ENCODE measurements around the gene ANKRD34C.

The ANKRD34C gene

DNA sequence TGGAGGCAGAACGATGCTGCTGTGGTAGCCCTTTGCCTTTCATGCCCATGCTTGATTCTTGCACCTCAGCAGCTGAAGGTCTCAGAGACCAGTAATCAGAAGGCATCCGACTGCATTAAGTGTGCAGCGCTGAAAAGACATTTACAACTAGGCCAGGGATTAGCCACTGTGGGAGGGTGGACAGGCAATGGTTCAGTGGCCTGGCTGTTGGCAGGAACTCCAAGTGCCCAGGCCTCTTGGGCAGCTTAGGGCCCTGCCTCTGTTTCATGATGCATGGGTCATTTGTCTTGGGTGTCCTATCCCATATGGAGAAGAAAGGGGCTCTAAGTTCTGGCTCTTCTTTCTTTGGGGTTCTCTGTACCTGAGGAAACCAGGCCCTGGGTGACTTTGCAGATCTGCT, 39.8 kb downstream of the ANKRD34C start:
- Histone ChIP-seq H3K36me3 (ENCODE audit: control insufficient read depth, low read length) (peaks cover 73% of the 10 kb centered on the region), H3K79me2 (ENCODE audit: control insufficient read depth, low read length) (peaks cover 37% of the 10 kb centered on the region)

DNA sequence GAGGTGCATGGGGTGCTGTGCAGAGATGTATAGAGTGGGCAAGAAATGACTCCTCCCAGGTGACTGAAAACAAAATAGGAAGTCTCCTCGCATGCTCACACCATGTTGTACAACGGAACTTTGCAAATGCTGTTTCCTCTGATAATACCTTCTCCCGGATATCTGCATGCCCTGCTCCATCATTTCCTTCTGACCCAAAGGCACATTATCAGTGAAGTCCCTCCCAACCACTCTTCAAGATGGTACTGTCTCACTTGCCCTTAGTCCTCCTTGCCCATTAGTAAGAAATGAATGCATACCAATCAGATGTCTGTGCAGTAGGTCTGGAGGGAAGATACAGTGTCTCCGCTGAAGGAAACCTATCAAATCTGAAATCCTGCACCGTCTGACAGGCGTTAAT, 40.4 kb downstream of the ANKRD34C start:
- Histone ChIP-seq H3K27me3 (ENCODE audit: control insufficient read depth, low read length) (no peaks in the 10 kb centered on the region), H3F3A (ENCODE audit: control insufficient read depth, insufficient read depth) (no peaks in the 10 kb centered on the region), H3K4me3 (ENCODE audit: low read length) (no peak overlapping the region), H3K27ac (ENCODE audit: low read depth, low read length) (no peak overlapping the region), H3K4me1 (ENCODE audit: control insufficient read depth, low read length) (no peaks in the 10 kb centered on the region), H3K36me3 (ENCODE audit: control insufficient read depth, low read length) (peaks cover 67% of the 10 kb centered on the region), H3K4me2 (ENCODE audit: low read length) (no peak overlapping the region), H3K79me2 (ENCODE audit: control insufficient read depth, low read length) (peaks cover 33% of the 10 kb centered on the region), H3K9me3 (ENCODE audit: control insufficient read depth, insufficient read depth, low read length) (no peaks in the 10 kb centered on the region), H4K20me1 (ENCODE audit: control insufficient read depth, insufficient read depth, low read depth, low read length) (peaks cover 8% of the 10 kb centered on the region; the same call in 1 of the 2 replicates), H3K9me2 (replicated peaks; ENCODE audit: control insufficient read depth, low read length) (no peaks in the 10 kb centered on the region)
- TF ChIP-seq, protein P1, sequence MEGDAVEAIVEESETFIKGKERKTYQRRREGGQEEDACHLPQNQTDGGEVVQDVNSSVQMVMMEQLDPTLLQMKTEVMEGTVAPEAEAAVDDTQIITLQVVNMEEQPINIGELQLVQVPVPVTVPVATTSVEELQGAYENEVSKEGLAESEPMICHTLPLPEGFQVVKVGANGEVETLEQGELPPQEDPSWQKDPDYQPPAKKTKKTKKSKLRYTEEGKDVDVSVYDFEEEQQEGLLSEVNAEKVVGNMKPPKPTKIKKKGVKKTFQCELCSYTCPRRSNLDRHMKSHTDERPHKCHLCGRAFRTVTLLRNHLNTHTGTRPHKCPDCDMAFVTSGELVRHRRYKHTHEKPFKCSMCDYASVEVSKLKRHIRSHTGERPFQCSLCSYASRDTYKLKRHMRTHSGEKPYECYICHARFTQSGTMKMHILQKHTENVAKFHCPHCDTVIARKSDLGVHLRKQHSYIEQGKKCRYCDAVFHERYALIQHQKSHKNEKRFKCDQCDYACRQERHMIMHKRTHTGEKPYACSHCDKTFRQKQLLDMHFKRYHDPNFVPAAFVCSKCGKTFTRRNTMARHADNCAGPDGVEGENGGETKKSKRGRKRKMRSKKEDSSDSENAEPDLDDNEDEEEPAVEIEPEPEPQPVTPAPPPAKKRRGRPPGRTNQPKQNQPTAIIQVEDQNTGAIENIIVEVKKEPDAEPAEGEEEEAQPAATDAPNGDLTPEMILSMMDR (IDR thresholded peaks at IDR 0.05; ENCODE audit: low read depth, low read length, poor library complexity, severe bottlenecking): no peak
- TF ChIP-seq EZH2phosphoT487 (IDR thresholded peaks at IDR 0.05; ENCODE audit: borderline replicate concordance, low read length): no peak

More for the DNA sequence above, 39.8 kb downstream of the ANKRD34C start:
- H3K27ac ChIP-seq (ENCODE audit: low read depth, low read length): no peak overlapping the region
- H3K4me3 ChIP-seq (ENCODE audit: low read length): no peak overlapping the region
- H3K27me3 ChIP-seq (ENCODE audit: control insufficient read depth, low read length): no peaks in the 10 kb centered on the region
- H3K4me2 ChIP-seq (ENCODE audit: low read length): no peak overlapping the region
- no peaks in the 10 kb centered on the region for H3K9me3 ChIP-seq (ENCODE audit: control insufficient read depth, insufficient read depth, low read length)
- H3K4me1 ChIP-seq (ENCODE audit: control insufficient read depth, low read length): no peaks in the 10 kb centered on the region
- no peaks in the 10 kb centered on the region for H3F3A ChIP-seq (ENCODE audit: control insufficient read depth, insufficient read depth)
- H4K20me1 ChIP-seq (ENCODE audit: control insufficient read depth, insufficient read depth, low read depth, low read length): peaks cover 8% of the 10 kb centered on the region; the same call in 1 of the 2 replicates
- TF ChIP-seq, protein P1 (IDR thresholded peaks at IDR 0.05; ENCODE audit: low read depth, low read length, poor library complexity, severe bottlenecking): no peak
- no peaks in the 10 kb centered on the region for H3K9me2 ChIP-seq (replicated peaks; ENCODE audit: control insufficient read depth, low read length)

DNA sequence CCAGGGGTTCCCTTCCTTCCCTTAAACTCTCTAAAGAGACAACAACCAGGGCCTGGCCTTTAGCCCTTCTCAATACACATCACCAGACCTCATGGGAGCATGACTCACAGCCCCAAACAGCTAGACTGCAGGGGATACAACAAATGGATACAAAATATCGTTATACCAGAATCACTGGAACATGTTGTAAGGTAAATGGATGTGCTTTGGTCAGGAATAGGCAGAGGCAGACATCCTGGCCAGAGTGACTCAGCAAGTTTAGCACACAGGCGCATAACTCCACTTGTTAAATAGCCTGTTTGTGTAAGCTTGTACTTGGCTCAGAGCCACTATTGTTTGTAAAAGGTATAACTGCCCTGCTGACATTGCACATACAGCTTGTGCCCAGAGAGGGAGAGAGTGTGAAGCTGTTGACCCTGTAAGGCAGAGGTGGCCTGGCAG, 46.7 kb downstream of the ANKRD34C start:
- H3K9me3 ChIP-seq (ENCODE audit: control insufficient read depth, insufficient read depth, low read length): no peaks in the 10 kb centered on the region
- H3K79me2 ChIP-seq (ENCODE audit: control insufficient read depth, low read length): no peaks in the 10 kb centered on the region
- no peak for TF ChIP-seq EZH2phosphoT487 (IDR thresholded peaks at IDR 0.05; ENCODE audit: borderline replicate concordance, low read length)
- TF ChIP-seq, protein P1 (IDR thresholded peaks at IDR 0.05; ENCODE audit: low read depth, low read length, poor library complexity, severe bottlenecking): no peak
- H3K27me3 ChIP-seq (ENCODE audit: control insufficient read depth, low read length): no peaks in the 10 kb centered on the region
- no peaks in the 10 kb centered on the region for H4K20me1 ChIP-seq (ENCODE audit: control insufficient read depth, insufficient read depth, low read depth, low read length)
- no peaks in the 10 kb centered on the region for H3F3A ChIP-seq (ENCODE audit: control insufficient read depth, insufficient read depth)
- peaks cover 10% of the 10 kb centered on the region for H3K4me1 ChIP-seq (ENCODE audit: control insufficient read depth, low read length)
- peaks cover 19% of the 10 kb centered on the region for H3K36me3 ChIP-seq (ENCODE audit: control insufficient read depth, low read length)
- H3K4me3 ChIP-seq (ENCODE audit: low read length): no peak overlapping the region
- H3K9me2 ChIP-seq (replicated peaks; ENCODE audit: control insufficient read depth, low read length): no peaks in the 10 kb centered on the region
- H3K4me2 ChIP-seq (ENCODE audit: low read length): no peak overlapping the region
- no peak overlapping the region for H3K27ac ChIP-seq (ENCODE audit: low read depth, low read length)

All from DOHH2 (cell line).